Measurements from ENCODE around the gene CD163L1.

The CD163L1 gene

DNA sequence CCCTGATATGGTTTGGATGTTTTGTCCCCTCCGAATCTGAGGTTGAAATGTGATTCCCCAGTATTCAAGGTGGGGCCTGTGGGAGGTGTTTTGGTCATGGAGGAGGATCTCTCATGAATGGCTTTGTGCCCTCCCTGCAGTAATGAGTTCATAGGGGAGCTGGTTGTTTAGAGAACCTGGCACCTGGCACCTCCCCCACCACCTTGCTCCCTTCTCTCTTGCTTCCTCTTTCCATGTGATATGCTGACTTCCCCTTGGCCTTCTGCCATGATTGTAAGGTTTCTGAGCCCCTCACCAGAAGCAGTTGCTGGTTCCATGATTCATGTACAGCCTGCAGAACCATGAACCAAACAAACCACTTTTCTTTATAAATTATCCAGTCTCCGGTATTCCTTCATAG is 32.6 kb downstream of the CD163L1 start:
- DNase-seq (ENCODE audit: low read depth in 2 of 2) = no peak
- H3K4me3 ChIP-seq (replicated peaks in 1 of 2; ENCODE audit: low read depth in 2 of 2, low read length in 2 of 2) = no peak overlapping the region

DNA sequence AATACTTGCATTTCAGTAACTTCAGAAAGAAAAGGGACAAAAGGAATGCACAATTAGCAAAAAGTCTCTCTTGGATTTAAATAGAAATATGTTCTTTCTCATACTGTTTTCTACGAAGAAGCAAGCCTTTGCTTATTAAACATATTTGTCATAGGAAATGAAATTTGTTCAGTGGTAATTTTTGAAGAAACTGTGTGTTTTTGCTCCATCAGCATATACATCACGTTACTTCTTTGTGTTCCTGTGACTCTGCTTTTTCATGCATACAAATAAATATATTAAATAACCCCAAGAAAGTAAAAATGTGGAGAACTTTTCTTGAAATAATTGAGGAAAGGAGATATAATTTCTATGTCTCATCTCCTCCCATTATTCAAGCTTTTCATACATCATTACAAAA is 39.7 kb downstream of the CD163L1 start:
- DNase-seq (ENCODE audit: low read depth in 2 of 2) = no peak
- H3K4me3 ChIP-seq (replicated peaks in 1 of 2; ENCODE audit: low read depth in 2 of 2, low read length in 2 of 2) = no peak overlapping the region
- TF ChIP-seq, protein P1, sequence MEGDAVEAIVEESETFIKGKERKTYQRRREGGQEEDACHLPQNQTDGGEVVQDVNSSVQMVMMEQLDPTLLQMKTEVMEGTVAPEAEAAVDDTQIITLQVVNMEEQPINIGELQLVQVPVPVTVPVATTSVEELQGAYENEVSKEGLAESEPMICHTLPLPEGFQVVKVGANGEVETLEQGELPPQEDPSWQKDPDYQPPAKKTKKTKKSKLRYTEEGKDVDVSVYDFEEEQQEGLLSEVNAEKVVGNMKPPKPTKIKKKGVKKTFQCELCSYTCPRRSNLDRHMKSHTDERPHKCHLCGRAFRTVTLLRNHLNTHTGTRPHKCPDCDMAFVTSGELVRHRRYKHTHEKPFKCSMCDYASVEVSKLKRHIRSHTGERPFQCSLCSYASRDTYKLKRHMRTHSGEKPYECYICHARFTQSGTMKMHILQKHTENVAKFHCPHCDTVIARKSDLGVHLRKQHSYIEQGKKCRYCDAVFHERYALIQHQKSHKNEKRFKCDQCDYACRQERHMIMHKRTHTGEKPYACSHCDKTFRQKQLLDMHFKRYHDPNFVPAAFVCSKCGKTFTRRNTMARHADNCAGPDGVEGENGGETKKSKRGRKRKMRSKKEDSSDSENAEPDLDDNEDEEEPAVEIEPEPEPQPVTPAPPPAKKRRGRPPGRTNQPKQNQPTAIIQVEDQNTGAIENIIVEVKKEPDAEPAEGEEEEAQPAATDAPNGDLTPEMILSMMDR (IDR thresholded peaks at IDR 0.05; ENCODE audit: low read depth, low read length) = no peak

More for the DNA sequence above, 32.6 kb downstream of the CD163L1 start:
- TF ChIP-seq, protein P1 (IDR thresholded peaks at IDR 0.05; ENCODE audit: low read depth, low read length) = no peak

DNA sequence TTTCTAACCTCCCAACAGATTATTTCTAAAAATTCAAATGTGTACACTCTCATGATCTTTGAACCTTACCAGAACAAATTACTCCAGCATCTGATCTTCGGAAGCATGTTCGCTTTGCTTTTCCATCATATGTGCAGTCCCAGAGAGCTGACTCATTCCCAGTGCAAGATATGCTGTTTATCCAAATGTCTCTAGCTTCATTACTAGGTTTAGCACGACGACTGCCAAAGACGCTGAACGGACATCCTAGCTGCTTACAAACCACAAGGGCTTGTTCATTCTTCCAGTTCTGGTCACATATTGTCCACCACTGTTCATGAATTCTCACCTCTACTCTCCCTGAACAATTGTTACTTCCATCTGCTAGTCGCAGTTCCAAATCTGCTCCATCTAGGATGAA is 40.5 kb downstream of the CD163L1 start:
- DNase-seq (ENCODE audit: low read depth in 2 of 2) = peak in 1 of 2 donors; percentile 5
- H3K4me3 ChIP-seq (replicated peaks in 1 of 2; ENCODE audit: low read depth in 2 of 2, low read length in 2 of 2) = no peak overlapping the region
- TF ChIP-seq, protein P1 (IDR thresholded peaks at IDR 0.05; ENCODE audit: low read depth, low read length) = no peak

DNA sequence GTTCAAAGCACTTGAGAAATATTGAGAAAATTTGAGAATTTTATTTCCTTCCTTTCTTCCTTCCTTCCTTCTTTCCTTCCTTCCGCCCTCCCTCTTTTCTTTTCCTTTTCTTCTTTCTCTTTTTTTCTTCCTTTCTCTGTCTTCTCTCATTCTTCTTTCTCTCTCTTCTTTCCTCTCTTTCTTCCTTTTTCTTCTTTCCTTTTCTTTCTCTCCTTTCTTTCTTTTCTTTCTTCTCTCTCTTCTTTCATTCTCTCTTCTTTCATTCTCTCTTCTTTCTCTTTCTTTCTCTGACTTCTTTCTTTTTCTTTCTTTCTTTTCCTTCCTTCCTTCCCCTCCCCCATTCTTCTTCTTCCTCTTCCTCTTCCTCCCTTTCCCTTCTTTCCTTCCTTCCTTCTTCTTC is 44.9 kb downstream of the CD163L1 start:
- DNase-seq (ENCODE audit: low read depth in 2 of 2) = no peak
- TF ChIP-seq, protein P1 (IDR thresholded peaks at IDR 0.05; ENCODE audit: low read depth, low read length) = no peak
- no peak overlapping the region for H3K4me3 ChIP-seq (replicated peaks in 1 of 2; ENCODE audit: low read depth in 2 of 2, low read length in 2 of 2)

DNA sequence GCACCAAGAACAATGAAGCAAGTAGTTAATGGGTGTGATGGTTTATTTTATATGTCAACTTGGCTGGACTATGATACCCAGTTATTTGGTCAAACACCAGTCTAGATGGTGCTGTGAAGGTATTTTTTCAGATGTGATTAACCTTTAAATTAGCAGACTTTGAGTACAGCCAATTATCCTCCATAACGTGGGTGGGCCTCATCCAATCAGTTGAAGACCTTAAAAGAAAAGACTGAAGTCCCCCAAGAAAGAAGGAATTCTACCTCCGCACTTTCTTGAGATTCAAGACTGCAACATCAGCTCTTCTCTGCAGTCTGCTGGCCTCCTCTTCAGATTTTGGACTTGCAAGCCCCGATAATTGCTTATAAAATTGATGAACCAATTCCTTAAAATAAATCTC is 47.5 kb downstream of the CD163L1 start:
- DNase-seq (ENCODE audit: low read depth in 2 of 2) = no peak
- no peak overlapping the region for H3K4me3 ChIP-seq (replicated peaks in 1 of 2; ENCODE audit: low read depth in 2 of 2, low read length in 2 of 2)
- TF ChIP-seq, protein P1 (IDR thresholded peaks at IDR 0.05; ENCODE audit: low read depth, low read length) = no peak

DNA sequence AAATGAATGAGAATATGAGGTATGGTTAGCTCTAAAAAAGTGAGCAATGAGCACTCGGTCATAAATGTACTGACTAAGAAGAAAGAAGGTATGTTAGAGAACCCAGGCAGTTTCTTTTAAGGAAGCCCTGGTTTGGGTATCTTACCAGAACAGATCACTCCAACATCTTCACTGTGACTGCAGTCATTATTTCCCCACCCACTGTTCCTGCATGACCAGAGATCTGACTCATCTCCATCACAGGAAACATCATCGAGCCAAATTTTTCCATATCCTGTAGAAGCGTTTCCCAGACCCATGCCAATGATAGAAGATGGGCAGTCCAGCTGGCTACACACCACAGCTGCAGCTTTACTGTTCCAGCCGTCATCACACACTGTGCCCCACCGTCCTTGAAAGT is 48.0 kb downstream of the CD163L1 start:
- H3K4me3 ChIP-seq (replicated peaks in 1 of 2; ENCODE audit: low read depth in 2 of 2, low read length in 2 of 2) = no peak overlapping the region
- peak in 1 of 2 donors; percentile 50 for DNase-seq (ENCODE audit: low read depth in 2 of 2)
- TF ChIP-seq, protein P1 (IDR thresholded peaks at IDR 0.05; ENCODE audit: low read depth, low read length) = no peak

DNA sequence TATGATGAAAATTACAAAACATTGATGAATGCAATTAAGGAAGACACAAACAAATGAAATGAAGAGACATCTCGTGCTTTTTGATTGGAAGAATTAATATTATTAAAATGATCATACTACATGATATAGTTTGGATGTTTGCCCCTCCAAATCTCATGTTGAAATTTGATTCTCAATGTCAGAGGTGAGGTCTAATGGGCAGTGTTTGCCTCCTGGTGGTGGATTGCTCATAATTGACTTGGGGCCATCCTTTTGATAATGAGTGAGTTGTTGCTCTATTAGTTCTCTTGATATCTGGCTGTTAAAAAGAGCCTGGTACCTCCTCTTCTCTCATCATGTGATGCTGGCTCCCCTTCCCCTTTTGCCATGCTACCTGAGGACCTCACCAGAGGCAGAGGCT is 56.7 kb downstream of the CD163L1 start:
- no peak for DNase-seq (ENCODE audit: low read depth in 2 of 2)
- TF ChIP-seq, protein P1 (IDR thresholded peaks at IDR 0.05; ENCODE audit: low read depth, low read length) = no peak

More for the DNA sequence above, 56.7 kb downstream of the CD163L1 start:
- H3K4me3 ChIP-seq (replicated peaks in 1 of 2; ENCODE audit: low read depth in 2 of 2, low read length in 2 of 2) = no peak overlapping the region
